ENCODE data around the gene LIG3. TPM values are rescaled to one million over a fixed set of nuclear protein-coding genes. Genes with fewer than 3 reads are reported as not detected.

LIG3 gene
- total and polyA plus RNA-seq, 9 donors, result 10.9 to 63.2 (median 44.2) TPM

GRCh38 chr17:35006961-35007360, 26.6 kb downstream of the LIG3 start:
- H3K9me3 ChIP-seq, result no peaks in the 10 kb centered on the region
- TF ChIP-seq CTCF (IDR thresholded peaks at IDR 0.05), result no peak
- no peak for TF ChIP-seq EP300 (IDR thresholded peaks at IDR 0.05)
- no peak for TF ChIP-seq POLR2A (IDR thresholded peaks at IDR 0.05)
- H3K27me3 ChIP-seq, result no peaks in the 10 kb centered on the region
- H3K36me3 ChIP-seq, result no peaks in the 10 kb centered on the region
- no peak for DNase-seq
- H3K27ac ChIP-seq, result no peak overlapping the region
- H3K4me3 ChIP-seq, result no peak overlapping the region
- intact Hi-C loops (cut with DNase I), result no loop called here
- 25 to 82% (median 58%) methylated on average over 1 of the region's 1 CpG for WGBS, 3 donors
- no peaks in the 10 kb centered on the region for H3K4me1 ChIP-seq (ENCODE audit: insufficient read depth)

- TF ChIP-seq EP300 (IDR thresholded peaks at IDR 0.05), result no peak
- TF ChIP-seq POLR2A (IDR thresholded peaks at IDR 0.05), result no peak
- TF ChIP-seq CTCF (IDR thresholded peaks at IDR 0.05), result no peak
- WGBS, 3 donors, result 66 to 74% (median 71%) methylated on average over 3 of the region's 3 CpGs
- H3K27ac ChIP-seq, result no peak overlapping the region
- H3K27me3 ChIP-seq, result no peaks in the 10 kb centered on the region
- H3K4me1 ChIP-seq (ENCODE audit: insufficient read depth), result no peaks in the 10 kb centered on the region
- no peaks in the 10 kb centered on the region for H3K36me3 ChIP-seq
- DNase-seq, result no peak
- H3K4me3 ChIP-seq, result no peak overlapping the region
- H3K9me3 ChIP-seq, result no peaks in the 10 kb centered on the region
- intact Hi-C loops (cut with DNase I), result loop anchor here in 1 of 4 donors (10.0 kb wide), 1 partner anchor 55 kb away; the partner anchor contains the start of gene RFFL
These were observed 29.8 kb downstream of the LIG3 start for GRCh38 chr17:35010093-35010492.

GRCh38 chr17:35011671-35012216, 31.4 kb downstream of the LIG3 start:
- intact Hi-C loops (cut with DNase I), result loop anchor here in 1 of 4 donors (10.0 kb wide), 1 partner anchor 53 kb away; the partner anchor contains the start of gene RFFL
- no peak overlapping the region for H3K4me3 ChIP-seq
- DNase-seq, result no peak
- H3K9me3 ChIP-seq, result no peaks in the 10 kb centered on the region
- no peaks in the 10 kb centered on the region for H3K27me3 ChIP-seq
- no peak for TF ChIP-seq POLR2A (IDR thresholded peaks at IDR 0.05)
- TF ChIP-seq EP300 (IDR thresholded peaks at IDR 0.05), result no peak
- TF ChIP-seq CTCF (IDR thresholded peaks at IDR 0.05), result no peak
- no peaks in the 10 kb centered on the region for H3K36me3 ChIP-seq
- WGBS, 3 donors, result 63 to 83% (median 67%) methylated on average over 5 of the region's 5 CpGs
- H3K4me1 ChIP-seq (ENCODE audit: insufficient read depth), result no peaks in the 10 kb centered on the region
- H3K27ac ChIP-seq, result no peak overlapping the region

- no peak for DNase-seq
- H3K27me3 ChIP-seq, result no peaks in the 10 kb centered on the region
- no peak overlapping the region for H3K4me3 ChIP-seq
- H3K4me1 ChIP-seq (ENCODE audit: insufficient read depth), result no peaks in the 10 kb centered on the region
- no peaks in the 10 kb centered on the region for H3K9me3 ChIP-seq
- H3K36me3 ChIP-seq, result no peaks in the 10 kb centered on the region
- WGBS, 3 donors, result 94 to 99% (median 97%) methylated on average over 4 of the region's 4 CpGs
- H3K27ac ChIP-seq, result no peak overlapping the region
- intact Hi-C loops (cut with DNase I), result loop anchor here in 1 of 4 donors (10.0 kb wide), 1 partner anchor 48 kb away; the partner anchor contains the start of gene RFFL
- no peak for TF ChIP-seq CTCF (IDR thresholded peaks at IDR 0.05)
These were observed 36.1 kb downstream of the LIG3 start for GRCh38 chr17:35016369-35016768.
